Activated CD8-positive, alpha-beta T cell treated with anti-CD3 and anti-CD28 coated beads for 36 hours (primary cell): ENCODE measurements around the gene ATP11C. TPM values are rescaled to one million over a fixed set of nuclear protein-coding genes. Genes with fewer than 3 reads are reported as not detected.

ENCODE experiments used
- ATAC-seq: fragments of 200-7000 bp; cut with Tn5 transposase; one replicate; pipeline ENCODE4 v1.10.0; 2021; ENCODE audit warnings: mild to moderate bottlenecking, moderate library complexity
- CTCF ChIA-PET: fragments of 350-600 bp; sonication (Branson Sonifier 250); formaldehyde crosslinking; loops from one replicate; lab custom pipeline; 2021; ENCODE audit warnings: antibody characterized with exemption; lab: Charles Lee
- POLR2A ChIA-PET: fragments of 350-600 bp; sonication (Branson Sonifier 250); formaldehyde crosslinking; loops from one replicate; lab custom pipeline; 2021; ENCODE audit warnings: antibody characterized with exemption; lab: Charles Lee
- DNase-seq: peaks from one replicate; pipeline ENCODE4 v3.0.0-alpha.2; 2020
- H3K27ac Mint-ChIP-seq: one replicate; pipeline ENCODE4 v1.8.0; 2021; ENCODE audit warnings: mild to moderate bottlenecking, mixed read lengths
- H3K27me3 Mint-ChIP-seq: one replicate; pipeline ENCODE4 v1.8.0; 2021; ENCODE audit warnings: mixed read lengths
- H3K36me3 Mint-ChIP-seq: one replicate; pipeline ENCODE4 v1.8.0; 2021; ENCODE audit warnings: low read depth, mixed read lengths
- H3K4me1 Mint-ChIP-seq: one replicate; pipeline ENCODE4 v1.8.0; 2021; ENCODE audit warnings: low read depth, mixed read lengths
- H3K4me3 Mint-ChIP-seq: one replicate; pipeline ENCODE4 v1.8.0; 2021; ENCODE audit warnings: mild to moderate bottlenecking, moderate library complexity, mixed read lengths
- H3K9me3 Mint-ChIP-seq: one replicate; pipeline ENCODE4 v1.8.0; 2021; ENCODE audit warnings: mixed read lengths
- intact Hi-C: fragments of 100-400 bp; cut with micrococcal nuclease; formaldehyde crosslinking; loops from one replicate; pipeline ENCODE4 v1.10.0; 2022
- total RNA-seq, 2 experiments: library from RNA; stranded (reverse); gene quantifications; one replicate each; pipeline ENCODE4 v1.2.3, GENCODE V29; 2021
- TF ChIP-seq, protein P1 (sequence below): fragments of 200-600 bp; IDR thresholded peaks from one replicate; pipeline ENCODE4 v1.8.0; 2022; ENCODE audit warnings: antibody characterized with exemption, mild to moderate bottlenecking

The ATP11C gene
- total RNA-seq, 2 experiments from 2014 or later, result 19.3 to 27.0 TPM

DNA sequence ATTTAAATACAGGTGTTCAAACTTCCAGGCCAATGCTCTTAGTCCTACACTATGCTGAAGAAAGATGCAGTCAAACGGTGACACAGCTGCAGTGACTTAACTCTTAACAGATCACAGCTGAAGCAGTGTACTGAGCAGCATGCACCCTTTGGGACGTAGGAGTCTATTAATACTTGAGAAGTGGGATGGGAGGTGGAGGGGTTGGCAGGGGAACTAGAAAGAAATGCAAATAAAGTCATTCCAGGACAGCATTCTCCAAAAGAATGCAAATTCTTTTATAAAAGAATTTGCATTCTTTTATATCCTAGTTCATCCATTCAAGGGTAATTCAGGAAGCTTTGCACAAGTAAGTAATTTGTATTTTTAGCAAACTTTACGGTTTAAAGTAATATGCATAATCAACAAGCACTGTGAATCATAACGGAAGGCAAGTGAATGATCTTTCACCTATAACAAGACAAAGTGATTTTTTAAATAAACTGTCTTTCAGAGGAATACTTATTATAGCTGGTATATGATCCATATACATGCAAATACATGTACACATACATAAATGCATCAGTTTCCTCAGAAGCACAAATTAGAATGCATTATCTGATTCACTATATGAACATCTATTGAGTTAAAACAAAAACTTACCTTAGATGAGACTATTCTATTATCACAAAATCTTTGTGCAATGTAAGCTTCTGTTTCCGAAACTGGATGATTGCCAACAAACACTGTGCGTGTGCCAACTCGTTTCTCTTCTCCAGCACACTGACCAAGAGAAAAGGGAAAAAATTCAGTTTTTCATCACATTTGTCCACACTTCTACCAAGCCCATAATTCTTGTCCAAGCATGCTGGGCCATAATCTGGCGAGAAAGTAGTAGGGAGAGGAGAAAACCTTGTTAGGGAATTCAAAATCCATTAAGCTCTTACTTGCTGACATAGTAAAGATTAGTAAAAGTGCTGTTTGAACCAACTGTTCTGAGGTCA is 106.5 kb downstream of the ATP11C start:
- H3K27me3 Mint-ChIP-seq, result no peaks in the 10 kb centered on the region
- H3K36me3 Mint-ChIP-seq, result peaks cover 12% of the 10 kb centered on the region
- POLR2A ChIA-PET, result interaction anchor here (0.6 to 0.9 kb wide), 2 partner anchors 29 to 236 kb away, joined by 3 to 4 read pairs; no protein-coding TSS in a partner anchor
- no peak overlapping the region for H3K4me3 Mint-ChIP-seq
- CTCF ChIA-PET, result no interaction called here
- peaks cover 25% of the 10 kb centered on the region for H3K4me1 Mint-ChIP-seq
- ATAC-seq (no peak), DNase-seq (no peak)
- intact Hi-C loops, result no loop called here
- TF ChIP-seq, protein P1, sequence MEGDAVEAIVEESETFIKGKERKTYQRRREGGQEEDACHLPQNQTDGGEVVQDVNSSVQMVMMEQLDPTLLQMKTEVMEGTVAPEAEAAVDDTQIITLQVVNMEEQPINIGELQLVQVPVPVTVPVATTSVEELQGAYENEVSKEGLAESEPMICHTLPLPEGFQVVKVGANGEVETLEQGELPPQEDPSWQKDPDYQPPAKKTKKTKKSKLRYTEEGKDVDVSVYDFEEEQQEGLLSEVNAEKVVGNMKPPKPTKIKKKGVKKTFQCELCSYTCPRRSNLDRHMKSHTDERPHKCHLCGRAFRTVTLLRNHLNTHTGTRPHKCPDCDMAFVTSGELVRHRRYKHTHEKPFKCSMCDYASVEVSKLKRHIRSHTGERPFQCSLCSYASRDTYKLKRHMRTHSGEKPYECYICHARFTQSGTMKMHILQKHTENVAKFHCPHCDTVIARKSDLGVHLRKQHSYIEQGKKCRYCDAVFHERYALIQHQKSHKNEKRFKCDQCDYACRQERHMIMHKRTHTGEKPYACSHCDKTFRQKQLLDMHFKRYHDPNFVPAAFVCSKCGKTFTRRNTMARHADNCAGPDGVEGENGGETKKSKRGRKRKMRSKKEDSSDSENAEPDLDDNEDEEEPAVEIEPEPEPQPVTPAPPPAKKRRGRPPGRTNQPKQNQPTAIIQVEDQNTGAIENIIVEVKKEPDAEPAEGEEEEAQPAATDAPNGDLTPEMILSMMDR, result no peak
- H3K9me3 Mint-ChIP-seq, result no peaks in the 10 kb centered on the region
- no peak overlapping the region for H3K27ac Mint-ChIP-seq

DNA sequence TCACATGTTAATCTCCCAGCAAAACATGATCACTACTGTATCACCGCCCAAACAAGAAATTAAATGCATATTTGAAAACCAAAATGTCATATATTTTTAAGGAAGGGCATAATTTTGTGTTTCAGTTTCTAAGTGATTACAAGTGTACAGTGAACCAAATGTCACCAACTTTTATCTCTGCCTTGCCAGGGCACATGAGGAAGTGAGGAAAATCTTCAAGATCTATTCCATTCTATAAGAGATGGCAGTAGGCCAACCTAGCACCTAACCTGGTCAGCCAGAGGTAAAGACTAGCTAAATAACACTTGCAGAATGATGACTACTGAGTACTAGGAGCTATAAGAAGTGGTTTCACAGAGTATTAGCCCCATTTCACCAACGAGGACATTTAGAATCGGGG is 107.2 kb downstream of the ATP11C start:
- H3K4me1 Mint-ChIP-seq, result peaks cover 20% of the 10 kb centered on the region
- POLR2A ChIA-PET, result interaction anchor here (0.9 kb wide), 1 partner anchor 29 kb away, joined by 3 read pairs; no protein-coding TSS in a partner anchor
- TF ChIP-seq, protein P1, result no peak
- peaks cover 12% of the 10 kb centered on the region for H3K36me3 Mint-ChIP-seq
- no peaks in the 10 kb centered on the region for H3K27me3 Mint-ChIP-seq
- CTCF ChIA-PET, result no interaction called here
- H3K9me3 Mint-ChIP-seq, result no peaks in the 10 kb centered on the region
- H3K4me3 Mint-ChIP-seq, result no peak overlapping the region
- ATAC-seq, result no peak
- DNase-seq, result no peak
- intact Hi-C loops, result no loop called here
- no peak overlapping the region for H3K27ac Mint-ChIP-seq

DNA sequence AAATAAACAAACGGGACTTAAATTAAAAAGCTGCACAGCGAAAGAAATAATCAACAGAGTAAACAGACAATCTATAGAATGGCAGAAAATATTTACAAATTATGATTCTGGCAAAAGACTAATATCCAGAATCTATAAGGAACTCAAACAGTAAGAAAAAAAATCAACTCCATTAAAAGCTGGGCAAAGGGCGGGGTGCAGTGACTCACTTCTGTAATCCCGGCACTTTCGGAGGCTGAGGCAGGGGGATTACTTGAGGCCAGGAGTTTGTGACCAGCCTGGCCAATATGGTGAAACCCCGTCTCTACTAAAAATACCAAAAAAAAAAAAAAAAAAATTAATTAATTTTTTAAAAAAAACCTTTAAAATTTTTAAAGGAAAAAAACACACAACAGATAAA is 109.0 kb downstream of the ATP11C start:
- H3K27me3 Mint-ChIP-seq, result no peaks in the 10 kb centered on the region
- DNase-seq, result no peak
- H3K9me3 Mint-ChIP-seq, result no peaks in the 10 kb centered on the region
- no peak for ATAC-seq
- intact Hi-C loops, result no loop called here
- H3K36me3 Mint-ChIP-seq, result peaks cover 12% of the 10 kb centered on the region
- no peak overlapping the region for H3K4me3 Mint-ChIP-seq
- H3K27ac Mint-ChIP-seq, result no peak overlapping the region
- CTCF ChIA-PET, result no interaction called here
- H3K4me1 Mint-ChIP-seq, result peaks cover 18% of the 10 kb centered on the region
- POLR2A ChIA-PET, result no interaction called here
- TF ChIP-seq, protein P1, result no peak

DNA sequence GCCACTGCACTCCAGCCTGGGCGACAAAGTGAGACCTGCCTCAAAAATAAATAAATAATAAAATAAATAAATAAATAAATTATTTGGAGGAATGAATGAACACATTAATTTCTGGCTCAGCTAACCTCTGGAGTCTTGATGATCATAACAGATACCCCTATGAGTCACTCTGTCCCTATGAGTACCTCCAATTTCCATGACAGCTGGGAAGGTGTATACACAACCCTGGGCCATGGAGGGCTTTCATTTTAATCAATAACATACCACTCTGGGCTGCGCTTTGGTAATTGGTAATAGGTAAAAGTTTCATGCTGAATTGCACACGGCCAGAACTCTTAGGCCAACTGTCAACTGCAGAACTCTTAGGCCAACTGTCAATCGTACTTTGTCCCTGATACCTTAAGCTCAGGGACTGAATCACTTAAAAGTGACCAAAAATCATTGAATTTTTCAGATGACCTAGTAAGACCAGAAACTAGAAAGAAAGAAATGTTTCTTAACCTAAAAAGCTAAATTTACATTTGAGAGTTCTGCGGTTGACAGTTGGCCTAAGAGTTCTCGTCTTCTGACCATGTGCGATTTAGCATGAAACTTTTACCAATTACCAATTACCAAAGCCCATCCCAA is 112.4 kb downstream of the ATP11C start:
- Mint-ChIP-seq H3K27me3 (no peaks in the 10 kb centered on the region), H3K4me3 (no peak overlapping the region), H3K9me3 (no peaks in the 10 kb centered on the region), H3K4me1 (peaks cover 33% of the 10 kb centered on the region), H3K27ac (no peak overlapping the region), H3K36me3 (peaks cover 18% of the 10 kb centered on the region)
- TF ChIP-seq, protein P1, result no peak
- no peak for DNase-seq
- CTCF ChIA-PET, result no interaction called here
- ATAC-seq, result no peak
- POLR2A ChIA-PET, result no interaction called here
- intact Hi-C loops, result no loop called here

DNA sequence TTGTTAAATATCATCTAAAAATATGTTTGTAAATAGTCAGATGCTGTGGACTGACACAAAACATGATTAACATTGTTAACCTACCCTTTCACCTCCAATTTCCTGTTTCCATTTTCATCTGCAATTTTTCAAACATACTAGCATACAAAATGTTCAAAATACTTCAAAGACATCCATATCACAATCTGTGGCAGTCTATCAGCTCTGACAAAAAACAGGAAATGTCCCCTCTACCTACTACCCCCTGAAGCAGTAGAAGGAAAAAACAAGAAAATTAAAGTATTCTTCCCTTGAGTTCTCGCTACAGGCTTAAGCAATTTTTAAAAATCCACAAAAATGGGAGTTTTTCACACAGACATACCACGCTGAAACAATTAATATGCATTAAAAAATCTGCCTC is 116.6 kb downstream of the ATP11C start:
- DNase-seq (no peak), ATAC-seq (no peak)
- no peaks in the 10 kb centered on the region for H3K9me3 Mint-ChIP-seq
- peaks cover 27% of the 10 kb centered on the region for H3K36me3 Mint-ChIP-seq
- ChIA-PET POLR2A (no interaction called here), CTCF (no interaction called here)
- H3K4me3 Mint-ChIP-seq, result no peak overlapping the region
- peak overlapping the region; percentile 52 for H3K27ac Mint-ChIP-seq
- H3K27me3 Mint-ChIP-seq, result no peaks in the 10 kb centered on the region
- peaks cover 32% of the 10 kb centered on the region for H3K4me1 Mint-ChIP-seq
- TF ChIP-seq, protein P1, result no peak
- intact Hi-C loops, result no loop called here
